HepG2 (cell line): ENCODE results near the gene PHLDB1. TPM values are rescaled to one million over a fixed set of nuclear protein-coding genes. Genes with fewer than 3 reads are reported as not detected.

Source experiments
- CAMTA2 ChIP-seq: sonication (generic); formaldehyde crosslinking; IDR thresholded peaks from 2 replicates; pipeline ENCODE4 v1.4.0; 2020; ENCODE audit warnings: mild to moderate bottlenecking, missing genetic modification reagents, borderline replicate concordance
- MNT ChIP-seq: fragments of 450-650 bp; IDR thresholded peaks from 2 replicates; pipeline ENCODE4 v1.6.1; 2016
- MXI1 ChIP-seq: IDR thresholded peaks from 3 replicates; pipeline ENCODE4 v1.6.1; 2012; ENCODE audit warnings: low read depth, low read length, inconsistent platforms, borderline replicate concordance
- PATZ1 ChIP-seq: sonication (generic); formaldehyde crosslinking; IDR thresholded peaks from 2 replicates; pipeline ENCODE4 v1.4.0; 2020; ENCODE audit warnings: missing genetic modification reagents
- PPARG ChIP-seq: conservative IDR thresholded peaks from 2 replicates; pipeline ENCODE4 v1.6.1; 2016; ENCODE audit warnings: missing biosample characterization, missing genetic modification reagents
- RBM22 ChIP-seq: fragments of 200-400 bp; formaldehyde crosslinking; optimal IDR thresholded peaks from 2 replicates; pipeline ENCODE3; 2017; ENCODE audit warnings: mild to moderate bottlenecking, low read length, moderate library complexity
- REXO4 ChIP-seq: sonication (generic); formaldehyde crosslinking; IDR thresholded peaks from 2 replicates; pipeline ENCODE4 v1.8.0; 2022; ENCODE audit warnings: missing genetic modification reagents, mild to moderate bottlenecking, borderline replicate concordance
- RFX3 ChIP-seq: IDR thresholded peaks from 2 replicates; pipeline ENCODE4 v1.6.1; 2016; ENCODE audit warnings: missing biosample characterization, missing genetic modification reagents
- RFX5 ChIP-seq: IDR thresholded peaks from 2 replicates; pipeline ENCODE4 v1.6.1; 2011; ENCODE audit warnings: low read depth, low read length, improper control_type of control experiment
- RNF2 ChIP-seq: fragments of 450-650 bp; conservative IDR thresholded peaks from 2 replicates; pipeline ENCODE4 v1.6.1; 2016; ENCODE audit warnings: low read depth
- TCF12 ChIP-seq, 2 experiments: fragments of 450-650 bp in 1 of 2; sonication (generic) in 1 of 2; formaldehyde crosslinking in 1 of 2; IDR thresholded peaks; 2 replicates each; pipeline versions ENCODE4 v1.6.1 to v1.8.0; 2017 to 2022; ENCODE audit warnings: antibody characterized with exemption in 1 of 2, mild to moderate bottlenecking in 1 of 2, missing genetic modification reagents in 1 of 2, moderate library complexity in 1 of 2
- ZFX ChIP-seq: sonication (generic); formaldehyde crosslinking; IDR thresholded peaks from 2 replicates; pipeline ENCODE4 v1.4.0; 2020; ENCODE audit warnings: mild to moderate bottlenecking, low read depth, missing genetic modification reagents, moderate library complexity
- ZNF615 ChIP-seq: sonication (generic); formaldehyde crosslinking; IDR thresholded peaks from 2 replicates; pipeline ENCODE4 v1.5.0; 2020; ENCODE audit warnings: mild to moderate bottlenecking, missing genetic modification reagents, borderline replicate concordance
- ZNF770 ChIP-seq: sonication (generic); formaldehyde crosslinking; IDR thresholded peaks from 2 replicates; pipeline ENCODE4 v1.5.0; 2020; ENCODE audit warnings: mild to moderate bottlenecking, missing genetic modification reagents
- ZNF83 ChIP-seq: sonication (generic); formaldehyde crosslinking; IDR thresholded peaks from 2 replicates; pipeline ENCODE4 v1.4.0; 2020; ENCODE audit warnings: missing genetic modification reagents, mild to moderate bottlenecking, borderline replicate concordance
- ZNF883 ChIP-seq: sonication (generic); formaldehyde crosslinking; IDR thresholded peaks from 2 replicates; pipeline ENCODE4 v1.5.1; 2020; ENCODE audit warnings: mild to moderate bottlenecking, missing genetic modification reagents; ENCODE audit errors: not compliant biosample characterization
- polyA plus RNA-seq, 8 experiments: library from polyadenylated mRNA; depleted of rRNA in 3 of 8; stranded (reverse) in 7 of 8; unstranded in 1 of 8; fragments of >200 nt; fragmentation: Illumina TruSeq in 4 of 8; extraction: Trizol in 4 of 8; gene quantifications; 2 replicates each; pipeline versions ENCODE4 v1.2.1 to v1.2.3, GENCODE V29; 2011 to 2016; ENCODE audit warnings: low read depth in 4 of 8, missing spikeins in 1 of 8, mixed read lengths in 1 of 8; ENCODE audit not compliant: insufficient read depth in 1 of 8
- total RNA-seq, 5 experiments: library from RNA; depleted of rRNA; stranded (reverse); fragments of >200 nt; fragmentation: Illumina TruSeq; extraction: Trizol; gene quantifications; 2 replicates each; pipeline ENCODE4 v1.2.3, GENCODE V29; 2016; ENCODE audit warnings: low read depth in 1 of 5
- TF ChIP-seq, protein P1 (sequence below), 2 experiments: sonication (generic) in 1 of 2; formaldehyde crosslinking in 1 of 2; IDR thresholded peaks; 2 replicates each; pipeline versions ENCODE4 v1.4.0 to v1.6.1; 2018 to 2020; ENCODE audit warnings: missing genetic modification reagents in 2 of 2, borderline replicate concordance in 1 of 2, low read depth in 1 of 2, mild to moderate bottlenecking in 1 of 2, missing biosample characterization in 1 of 2
- TF ChIP-seq, protein P2 (sequence below): sonication (generic); IDR thresholded peaks from 2 replicates; pipeline ENCODE4 v1.6.1; 2016; ENCODE audit warnings: low read depth, borderline replicate concordance

Gene PHLDB1
- total and polyA plus RNA-seq, 2 of the 13 experiments (the other 11 are each of a cell fraction or from before 2014, with no cell fraction given), result 13.8 to 14.2 TPM

DNA sequence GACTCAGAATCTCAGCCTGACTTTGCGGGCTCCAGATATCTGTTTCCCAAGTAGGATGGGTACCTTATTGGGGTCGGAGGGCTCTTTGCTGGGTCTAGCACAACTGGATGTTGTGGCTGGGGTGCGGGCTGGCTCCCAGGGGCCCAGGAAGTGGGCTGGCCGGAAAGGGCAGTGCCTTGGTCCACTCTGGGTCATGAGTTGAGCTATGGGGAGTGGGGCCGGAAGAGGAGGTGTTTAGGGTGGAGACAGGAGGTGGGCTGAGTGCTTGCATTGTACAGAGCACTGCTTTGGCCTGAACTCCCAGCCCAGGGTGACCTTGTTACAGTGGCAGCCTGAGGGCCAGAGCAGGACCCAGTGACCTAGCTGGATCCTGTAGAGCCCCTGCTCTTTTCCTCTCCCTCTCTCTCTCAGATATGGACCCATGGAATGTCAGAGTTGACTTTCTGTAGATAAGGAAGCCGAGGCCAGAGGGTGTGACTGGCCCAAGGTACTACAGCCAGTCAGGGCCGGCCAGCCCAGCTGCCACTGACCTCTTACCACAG is 13.2 kb downstream of the PHLDB1 start (continued):
- TF ChIP-seq, protein P1, sequence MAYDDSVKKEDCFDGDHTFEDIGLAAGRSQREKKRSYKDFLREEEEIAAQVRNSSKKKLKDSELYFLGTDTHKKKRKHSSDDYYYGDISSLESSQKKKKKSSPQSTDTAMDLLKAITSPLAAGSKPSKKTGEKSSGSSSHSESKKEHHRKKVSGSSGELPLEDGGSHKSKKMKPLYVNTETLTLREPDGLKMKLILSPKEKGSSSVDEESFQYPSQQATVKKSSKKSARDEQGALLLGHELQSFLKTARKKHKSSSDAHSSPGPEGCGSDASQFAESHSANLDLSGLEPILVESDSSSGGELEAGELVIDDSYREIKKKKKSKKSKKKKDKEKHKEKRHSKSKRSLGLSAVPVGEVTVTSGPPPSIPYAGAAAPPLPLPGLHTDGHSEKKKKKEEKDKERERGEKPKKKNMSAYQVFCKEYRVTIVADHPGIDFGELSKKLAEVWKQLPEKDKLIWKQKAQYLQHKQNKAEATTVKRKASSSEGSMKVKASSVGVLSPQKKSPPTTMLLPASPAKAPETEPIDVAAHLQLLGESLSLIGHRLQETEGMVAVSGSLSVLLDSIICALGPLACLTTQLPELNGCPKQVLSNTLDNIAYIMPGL (CRISPR knock-in tag; IDR thresholded peaks at IDR 0.05; ENCODE audit: borderline replicate concordance in 1 of 2, low read depth in 1 of 2), result peak; percentile 19 to 53; a peak in 2 of 4 replicates
- TF ChIP-seq RFX5 (no peak), ZFX (CRISPR knock-in tag) (peak; percentile 88), MXI1 (no peak; the same call in 2 of the 3 replicates), ZNF615 (peak; percentile 68; the same call in 1 of the 2 replicates), ZNF83 (CRISPR knock-in tag) (no peak), RBM22 (no peak), RFX3 (CRISPR knock-in tag) (no peak), MNT (no peak), RNF2 (no peak), REXO4 (CRISPR knock-in tag) (no peak), ZNF883 (no peak), ZNF770 (no peak; the same call in none of the 2 replicates), PPARG (CRISPR knock-in tag) (no peak; the same call in 1 of the 2 replicates), TCF12 (IDR thresholded peaks at IDR 0.05) (no peak), TCF12 (CRISPR knock-in tag; IDR thresholded peaks at IDR 0.05) (no peak), PATZ1 (CRISPR knock-in tag) (peak; percentile 53; the same call in 1 of the 2 replicates), CAMTA2 (CRISPR knock-in tag) (no peak)
- TF ChIP-seq, protein P2, sequence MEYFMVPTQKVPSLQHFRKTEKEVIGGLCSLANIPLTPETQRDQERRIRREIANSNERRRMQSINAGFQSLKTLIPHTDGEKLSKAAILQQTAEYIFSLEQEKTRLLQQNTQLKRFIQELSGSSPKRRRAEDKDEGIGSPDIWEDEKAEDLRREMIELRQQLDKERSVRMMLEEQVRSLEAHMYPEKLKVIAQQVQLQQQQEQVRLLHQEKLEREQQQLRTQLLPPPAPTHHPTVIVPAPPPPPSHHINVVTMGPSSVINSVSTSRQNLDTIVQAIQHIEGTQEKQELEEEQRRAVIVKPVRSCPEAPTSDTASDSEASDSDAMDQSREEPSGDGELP, result no peak
